Astrocyte of the cerebellum (primary cell): ENCODE data around the gene NTNG2.

Experiments
- DNase-seq: peaks from one replicate; pipeline ENCODE4 v3.0.0-alpha.2; 2011; ENCODE audit warnings: low read depth
- H3K4me3 ChIP-seq: 2 replicates; pipeline ENCODE4 v1.5.1; 2011; ENCODE audit warnings: mild to moderate bottlenecking, low read depth, low read length, moderate library complexity
- in situ Hi-C: cut with HindIII; loops from 2 replicates; pipeline ENCODE4 v1.10.0; 2017; ENCODE audit warnings: low sequenced_read_pairs
- TF ChIP-seq, protein P1 (sequence below): IDR thresholded peaks from 2 replicates; pipeline ENCODE4 v1.5.1; 2012; ENCODE audit warnings: low read length, low read depth, moderate library complexity, mild to moderate bottlenecking; ENCODE audit errors: missing control alignments

The NTNG2 gene

DNA sequence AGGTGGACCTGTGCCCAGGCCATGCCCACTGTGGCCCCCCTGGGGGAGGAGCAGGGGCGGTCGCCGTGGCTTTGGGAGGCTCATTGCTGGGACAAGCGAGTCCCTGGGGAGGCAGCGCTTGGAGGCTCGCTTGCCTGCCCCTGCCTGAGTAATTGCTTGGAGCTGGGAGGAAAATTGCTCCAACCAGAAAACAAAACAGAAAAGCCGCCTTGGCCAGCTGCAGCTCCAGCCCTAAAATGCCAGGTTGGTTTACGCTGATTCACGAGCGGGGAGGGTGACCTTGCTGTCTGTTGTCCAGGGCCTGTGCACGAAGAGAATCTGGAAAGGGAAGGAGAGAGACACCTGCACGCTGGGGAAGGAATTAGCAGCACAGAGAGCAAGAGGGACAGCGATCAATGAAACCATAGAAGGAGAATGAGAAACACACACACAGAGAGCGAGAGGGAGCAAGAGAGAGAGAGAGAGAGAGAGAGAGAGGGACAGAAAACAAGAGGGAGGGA is 25.3 kb downstream of the NTNG2 start:
- no peak overlapping the region for H3K4me3 ChIP-seq
- TF ChIP-seq, protein P1, sequence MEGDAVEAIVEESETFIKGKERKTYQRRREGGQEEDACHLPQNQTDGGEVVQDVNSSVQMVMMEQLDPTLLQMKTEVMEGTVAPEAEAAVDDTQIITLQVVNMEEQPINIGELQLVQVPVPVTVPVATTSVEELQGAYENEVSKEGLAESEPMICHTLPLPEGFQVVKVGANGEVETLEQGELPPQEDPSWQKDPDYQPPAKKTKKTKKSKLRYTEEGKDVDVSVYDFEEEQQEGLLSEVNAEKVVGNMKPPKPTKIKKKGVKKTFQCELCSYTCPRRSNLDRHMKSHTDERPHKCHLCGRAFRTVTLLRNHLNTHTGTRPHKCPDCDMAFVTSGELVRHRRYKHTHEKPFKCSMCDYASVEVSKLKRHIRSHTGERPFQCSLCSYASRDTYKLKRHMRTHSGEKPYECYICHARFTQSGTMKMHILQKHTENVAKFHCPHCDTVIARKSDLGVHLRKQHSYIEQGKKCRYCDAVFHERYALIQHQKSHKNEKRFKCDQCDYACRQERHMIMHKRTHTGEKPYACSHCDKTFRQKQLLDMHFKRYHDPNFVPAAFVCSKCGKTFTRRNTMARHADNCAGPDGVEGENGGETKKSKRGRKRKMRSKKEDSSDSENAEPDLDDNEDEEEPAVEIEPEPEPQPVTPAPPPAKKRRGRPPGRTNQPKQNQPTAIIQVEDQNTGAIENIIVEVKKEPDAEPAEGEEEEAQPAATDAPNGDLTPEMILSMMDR: no peak
- in situ Hi-C loops: no loop called here
- no peak for DNase-seq

DNA sequence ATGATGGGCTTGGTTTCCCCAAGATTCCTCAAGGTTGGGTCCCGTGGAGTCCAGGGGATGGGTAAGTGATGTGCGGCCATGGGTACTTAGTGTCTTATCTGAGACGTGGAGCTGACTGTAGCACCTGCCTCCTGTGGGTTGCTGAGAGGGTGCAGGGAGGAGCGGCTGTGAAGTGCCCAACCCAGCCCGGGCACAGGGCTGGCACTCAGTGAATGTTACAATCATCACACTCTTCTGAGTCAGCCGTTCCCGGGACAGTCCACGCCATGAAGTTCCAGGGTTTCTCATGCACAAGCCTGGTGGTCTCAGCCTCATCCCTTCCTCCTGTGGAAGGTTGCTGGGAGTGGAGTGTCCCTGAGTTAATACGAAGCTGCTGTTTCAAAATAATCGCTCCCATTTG is 29.1 kb downstream of the NTNG2 start:
- in situ Hi-C loops: no loop called here
- H3K4me3 ChIP-seq: no peak overlapping the region
- DNase-seq: no peak
- TF ChIP-seq, protein P1: no peak

DNA sequence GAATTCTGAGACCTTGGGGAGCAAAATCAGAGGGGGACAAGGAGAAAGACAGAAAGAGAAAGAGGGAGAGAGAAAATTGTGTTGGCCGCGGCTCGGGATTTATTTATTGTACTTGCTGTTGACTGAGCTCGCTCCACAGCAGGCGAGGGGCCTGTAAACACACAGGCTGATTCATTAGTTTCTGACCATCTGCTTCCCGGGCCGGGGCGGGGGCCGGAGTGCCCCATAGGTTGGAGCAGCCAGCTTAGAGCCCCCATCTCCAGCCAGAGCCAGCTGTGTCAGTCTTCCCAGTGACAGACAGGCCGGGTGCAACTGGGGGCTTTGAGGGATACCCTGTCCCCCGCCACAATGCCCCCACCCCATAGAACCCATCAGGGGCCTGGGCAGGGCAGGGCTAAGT is 30.9 kb downstream of the NTNG2 start:
- in situ Hi-C loops: no loop called here
- H3K4me3 ChIP-seq: no peak overlapping the region
- DNase-seq: no peak
- TF ChIP-seq, protein P1: no peak

DNA sequence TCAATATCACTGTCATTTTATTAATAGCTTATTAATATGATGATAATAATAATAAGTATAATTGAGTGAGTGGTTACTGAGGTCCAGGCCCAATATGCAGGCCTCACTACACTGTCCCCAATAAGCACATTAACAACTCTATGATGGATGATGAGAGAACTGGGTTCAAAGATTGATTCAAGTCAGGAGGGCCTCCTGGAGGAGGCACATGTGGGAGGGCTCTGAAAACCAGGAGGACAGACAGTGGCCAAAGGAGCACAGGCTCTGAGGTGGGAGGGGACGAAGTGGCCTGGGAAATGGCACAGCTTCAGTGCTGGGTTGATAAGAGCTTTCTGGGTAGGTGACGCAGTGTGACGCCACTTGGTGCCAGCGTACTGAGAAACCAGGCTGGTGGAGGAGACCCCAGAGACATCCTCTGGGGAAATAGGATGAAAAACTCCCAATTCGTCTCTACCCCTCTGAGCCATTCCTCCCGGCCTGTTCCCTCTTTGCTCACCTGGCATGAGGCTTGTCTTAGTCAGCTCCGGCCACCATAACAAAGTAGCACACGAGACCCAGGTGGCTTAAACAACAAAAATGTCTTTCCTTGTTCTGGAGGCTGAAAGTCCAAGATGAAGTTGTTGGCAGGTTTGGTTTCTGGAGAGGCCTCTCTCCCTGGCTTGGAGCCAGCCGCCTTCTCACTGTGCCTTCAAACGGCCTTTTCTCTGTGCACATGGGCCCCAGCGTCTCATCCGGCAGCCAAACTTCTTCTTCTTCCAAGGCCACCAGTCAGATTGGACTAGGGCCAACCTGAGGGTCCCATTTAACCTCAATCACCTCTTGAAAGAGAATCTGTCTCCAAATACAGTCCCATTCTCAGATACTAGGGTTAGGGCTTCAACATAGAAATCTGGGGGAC is 31.6 kb downstream of the NTNG2 start:
- no peak overlapping the region for H3K4me3 ChIP-seq
- DNase-seq: no peak
- in situ Hi-C loops: no loop called here
- TF ChIP-seq, protein P1: no peak

DNA sequence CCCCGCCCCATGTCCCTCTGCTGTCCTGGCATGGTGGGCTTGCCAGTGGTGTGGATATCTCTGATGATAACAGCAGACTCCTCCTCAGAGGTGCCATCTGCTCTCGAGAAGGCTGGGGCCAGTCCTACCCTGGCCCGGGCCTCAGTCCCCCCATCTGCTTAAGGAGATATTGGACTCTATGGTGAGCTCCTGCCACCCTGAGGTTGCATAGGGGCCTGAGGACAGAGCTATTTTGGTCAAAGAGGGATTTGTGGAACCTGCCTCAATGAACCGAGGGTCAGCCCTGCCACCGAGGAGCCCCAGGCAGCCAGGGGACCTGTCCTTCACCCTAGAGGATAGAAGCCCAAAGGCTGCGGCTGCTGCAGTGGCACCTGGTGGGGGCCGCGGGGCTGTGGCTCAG is 32.6 kb downstream of the NTNG2 start:
- TF ChIP-seq, protein P1: no peak
- DNase-seq: no peak
- H3K4me3 ChIP-seq: no peak overlapping the region
- in situ Hi-C loops: no loop called here

DNA sequence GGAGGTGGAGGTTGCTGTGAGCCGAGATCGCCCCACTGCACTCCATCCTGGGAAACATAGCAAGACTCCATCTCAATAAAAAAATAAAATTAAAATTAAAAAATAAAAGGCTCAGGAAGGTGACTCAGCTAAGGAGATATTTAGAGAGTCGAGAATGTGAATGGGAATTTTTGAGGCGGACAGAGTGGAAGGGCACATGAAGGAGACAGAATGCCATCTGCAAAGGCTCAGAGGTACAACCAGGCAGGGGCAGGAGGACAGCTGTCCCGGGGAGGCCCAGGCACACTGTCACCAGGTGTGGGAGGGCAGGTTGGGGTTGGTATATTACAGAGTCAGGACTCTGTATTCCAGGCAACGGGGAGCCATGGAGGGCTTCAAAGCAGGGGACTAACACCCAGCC is 35.5 kb downstream of the NTNG2 start:
- TF ChIP-seq, protein P1: no peak
- H3K4me3 ChIP-seq: no peak overlapping the region
- no peak for DNase-seq
- in situ Hi-C loops: no loop called here
